Stimulated activated CD4-positive, alpha-beta T cell treated with anti-CD3 and anti-CD28 coated beads, Interleukin-4, amount 100 ng/mL, for 24 hours (primary cell): ENCODE data around the gene AFF1.

ENCODE experiments used
- DNase-seq: peaks from one replicate; pipeline ENCODE4 v3.0.0-alpha.2; 2020

AFF1 gene

DNA sequence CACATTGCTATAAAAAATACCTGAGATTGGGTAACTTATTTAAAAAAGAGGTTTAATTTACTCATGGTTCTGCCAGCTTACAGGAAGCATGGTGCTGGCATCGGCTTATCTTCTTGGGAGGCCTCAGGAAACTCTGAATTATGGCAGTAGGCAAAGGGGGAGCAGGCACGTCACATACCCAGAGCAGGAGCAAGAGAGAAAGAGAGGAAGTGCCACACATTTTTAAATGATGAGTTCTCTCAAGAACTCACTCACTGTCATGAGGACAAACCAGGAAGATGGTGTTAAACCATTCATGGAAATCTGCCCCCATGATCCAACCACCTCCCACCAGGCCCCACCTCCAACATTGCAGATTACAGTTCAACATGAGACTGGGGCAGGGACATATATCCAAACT, 10.0 kb upstream of the AFF1 start:
- DNase-seq, result no peak

DNA sequence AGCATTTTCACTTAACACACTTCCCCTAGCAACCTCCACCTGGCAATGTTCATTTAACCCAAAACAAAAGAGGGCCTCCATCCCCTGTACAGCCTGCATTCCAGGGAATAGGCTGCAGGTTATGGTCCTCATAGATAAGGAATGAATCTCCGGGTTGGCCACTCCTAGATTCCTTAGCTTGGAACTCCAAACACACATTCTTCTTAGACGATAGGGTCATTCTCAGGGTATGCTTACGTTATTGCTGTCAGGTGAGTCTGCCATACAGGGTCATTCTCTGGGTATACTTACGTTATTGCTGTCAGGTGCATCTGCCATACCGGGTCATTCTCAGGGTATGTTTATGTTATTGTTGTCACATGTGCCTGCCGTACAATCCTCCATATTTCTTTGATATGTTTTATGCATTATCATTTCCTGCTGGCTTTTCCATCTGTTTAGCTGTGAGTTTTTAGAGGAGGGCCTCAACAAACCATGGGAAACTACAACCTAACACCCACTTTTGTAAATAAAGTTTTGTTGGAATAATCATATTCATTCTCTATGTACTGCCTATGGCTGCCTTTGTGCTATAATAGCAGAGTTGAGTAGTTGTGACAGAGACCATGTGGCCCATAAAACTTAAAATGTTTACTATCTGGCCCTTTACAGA, 8.2 kb upstream of the AFF1 start:
- no peak for DNase-seq

DNA sequence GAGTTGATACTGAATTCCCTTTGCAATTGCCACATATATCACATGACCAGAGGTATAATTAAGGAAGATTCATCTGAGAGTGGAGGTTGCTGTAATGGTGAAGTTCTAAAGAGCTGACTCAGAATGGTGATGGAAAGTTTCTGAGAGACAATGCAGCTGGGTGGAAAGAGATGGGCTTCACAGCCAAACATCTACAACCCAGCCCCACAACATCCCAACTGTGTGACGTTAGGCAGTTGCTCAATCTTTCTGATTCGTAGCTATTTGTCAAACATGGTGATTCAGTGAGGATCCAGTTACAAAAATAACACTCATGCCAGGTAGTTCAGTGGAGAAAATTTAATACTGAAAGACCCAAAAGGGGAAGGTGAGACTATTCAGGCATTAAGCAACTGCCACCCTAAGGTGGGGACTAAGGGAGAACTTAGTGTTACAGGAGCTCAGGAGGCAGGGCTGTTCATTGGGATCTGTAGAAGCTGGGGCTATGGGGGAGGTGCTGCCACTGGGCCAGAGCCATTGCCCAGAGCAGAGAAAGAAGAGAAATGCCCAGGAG, 6.9 kb upstream of the AFF1 start:
- DNase-seq, result peak; percentile 15

DNA sequence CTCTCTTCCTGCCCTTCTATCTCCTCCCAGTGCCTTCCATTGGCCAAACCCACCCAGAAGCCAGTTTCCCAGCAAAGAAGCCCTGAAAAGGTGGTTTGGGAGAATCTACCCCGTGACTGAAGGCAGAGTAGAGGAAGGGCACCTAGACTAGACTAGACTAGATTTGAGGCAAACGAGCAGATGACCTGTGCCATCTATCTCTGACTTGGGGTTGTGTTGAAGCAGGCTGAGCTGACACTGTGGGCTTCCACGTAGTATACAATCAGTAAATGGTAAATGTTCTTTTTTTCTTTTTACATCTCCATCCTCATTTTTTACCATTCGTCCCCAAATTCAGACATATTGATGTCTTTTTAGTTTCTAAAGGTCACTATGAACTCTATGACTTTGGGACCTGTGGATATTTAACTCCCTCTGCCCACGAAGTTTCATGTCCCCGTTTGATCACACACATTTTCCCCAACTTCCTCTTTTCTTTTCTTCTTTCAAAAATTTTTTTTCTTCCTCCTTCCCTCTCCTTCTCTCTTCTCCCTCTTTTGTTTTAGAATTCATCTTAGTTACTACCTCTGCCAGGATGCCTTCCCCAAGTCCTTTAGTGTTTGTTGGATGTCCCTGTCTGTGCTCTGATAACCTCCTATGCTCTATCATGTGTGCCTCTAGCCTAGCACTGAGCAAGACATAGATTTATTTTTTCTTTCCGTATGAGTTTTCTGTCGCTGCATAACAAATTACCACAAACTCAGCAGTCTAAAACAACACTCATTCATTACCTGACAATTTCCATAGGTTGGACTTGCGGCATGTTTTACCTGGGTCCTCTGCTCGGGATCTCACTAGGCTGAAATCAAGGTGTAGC, 6.2 kb upstream of the AFF1 start:
- DNase-seq, result no peak

DNA sequence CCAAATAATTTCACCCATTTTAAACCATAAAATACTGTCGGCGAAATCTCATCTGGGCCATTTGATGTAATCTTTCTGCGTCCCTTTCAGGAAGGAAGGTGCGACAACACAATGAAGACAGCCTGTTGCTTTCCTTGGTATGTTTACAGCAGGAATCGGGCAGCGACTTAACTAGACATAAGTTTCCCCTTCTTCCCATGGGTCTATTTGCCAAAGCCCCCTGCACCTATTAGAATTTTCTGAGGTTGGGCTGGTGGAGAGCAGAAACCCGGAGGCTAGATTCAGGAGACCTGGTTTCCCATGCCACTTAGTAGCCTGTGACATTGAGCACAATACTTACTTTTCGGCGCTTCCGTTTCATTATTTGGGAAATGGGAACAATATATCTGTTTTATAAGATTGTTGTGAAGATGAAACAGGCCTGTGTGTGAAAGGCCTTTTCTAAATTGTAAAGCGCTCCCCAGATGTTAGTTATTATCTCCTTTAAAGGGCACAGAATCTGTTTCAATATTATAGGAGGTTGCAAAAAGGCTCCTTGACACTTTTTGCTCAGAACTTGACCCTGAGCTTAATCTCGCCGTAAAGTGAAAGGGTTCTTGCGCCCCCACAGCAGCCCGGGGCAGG, 552 bp upstream of the AFF1 start:
- no peak for DNase-seq

DNA sequence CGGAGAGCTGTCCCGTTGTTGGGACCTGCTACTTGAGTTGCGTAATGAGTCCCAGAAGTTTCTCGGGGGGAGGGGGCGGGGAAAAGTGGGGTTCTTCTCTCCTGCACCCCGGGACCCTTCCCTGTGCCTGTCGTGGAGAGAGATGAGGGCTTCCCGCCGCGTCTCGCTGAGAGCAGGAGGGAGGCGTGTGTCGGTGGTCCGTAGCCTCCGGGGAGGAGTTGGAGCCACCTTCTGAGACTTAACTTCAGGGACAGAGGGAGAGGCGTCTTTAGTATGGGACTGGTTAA, 698 bp downstream of the AFF1 start:
- no peak for DNase-seq

DNA sequence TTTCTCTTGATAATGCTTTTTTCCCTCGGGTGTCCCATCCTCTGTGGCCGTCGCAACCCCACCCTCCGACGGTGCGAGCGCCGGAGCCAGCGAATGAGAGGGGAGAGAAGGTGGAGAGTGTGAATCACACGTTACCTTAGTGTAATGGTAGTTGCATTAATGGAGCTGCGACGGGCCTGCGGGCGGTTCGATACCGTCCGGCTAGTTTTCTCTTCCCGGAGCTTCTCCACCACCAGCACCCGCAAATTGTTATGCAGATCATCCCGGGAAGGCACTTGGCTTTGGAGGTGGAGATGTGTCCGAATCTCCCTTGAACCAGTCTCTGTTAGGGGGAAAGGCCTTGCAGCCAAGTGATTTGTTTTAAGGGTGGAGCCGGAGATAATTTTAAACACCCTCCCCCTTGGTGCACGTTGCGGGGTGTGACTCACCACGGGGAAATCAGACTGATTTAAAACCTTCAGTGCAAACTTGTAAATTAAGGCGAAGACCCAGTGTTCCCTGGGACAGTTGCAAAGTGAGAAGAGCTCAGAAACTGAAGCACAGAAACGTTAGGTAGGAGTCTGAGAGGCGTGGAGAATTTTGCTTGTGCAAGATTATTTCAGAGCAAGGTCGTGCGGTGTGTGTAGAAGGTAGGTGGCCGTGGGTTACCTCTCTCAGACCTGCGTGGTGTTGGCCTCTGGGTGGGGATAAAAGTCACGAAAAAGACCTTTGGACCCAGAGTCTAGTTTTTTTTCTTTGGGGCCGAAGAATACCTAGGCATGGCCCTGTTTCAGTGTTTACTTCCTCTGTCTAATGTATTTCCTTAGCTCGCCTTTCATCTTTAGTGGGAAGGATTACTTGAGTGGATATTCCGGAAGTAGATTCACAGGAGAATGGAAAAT, 1.3 kb downstream of the AFF1 start:
- peak; percentile 82 for DNase-seq

DNA sequence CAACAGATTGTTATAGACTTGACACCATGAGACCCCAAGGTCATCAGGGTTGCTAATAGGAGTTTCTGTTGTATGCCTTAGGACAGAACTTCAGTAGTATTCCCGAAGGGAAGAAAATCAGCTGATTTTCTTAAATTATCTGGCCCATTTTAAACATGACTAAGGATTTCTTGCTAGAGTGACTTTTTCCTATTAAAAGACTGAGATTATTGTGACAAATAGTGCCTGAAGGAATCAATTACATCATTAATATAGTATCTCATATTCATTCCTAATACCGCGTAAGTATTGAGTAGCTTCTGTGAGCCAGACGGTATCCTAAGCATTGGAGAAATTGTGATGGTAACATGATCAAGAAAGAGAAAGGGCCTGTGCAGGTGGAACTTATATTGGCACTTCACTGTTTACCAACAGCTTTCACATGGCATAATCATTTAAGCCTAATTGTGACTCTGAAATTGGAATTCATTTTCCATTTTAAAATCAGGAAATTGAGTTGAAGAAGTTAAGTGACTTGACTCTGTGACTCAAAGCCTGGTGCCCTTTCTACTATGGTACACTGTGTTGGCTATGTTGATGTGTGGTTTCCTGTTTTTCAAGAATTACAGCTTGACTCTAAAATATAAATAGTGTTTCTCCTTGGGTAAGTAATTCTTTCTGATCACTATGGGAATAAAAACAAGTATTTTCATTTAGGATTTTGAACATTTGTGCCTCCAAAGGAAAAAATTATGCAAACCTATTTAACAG, 4.1 kb downstream of the AFF1 start:
- DNase-seq, result no peak

DNA sequence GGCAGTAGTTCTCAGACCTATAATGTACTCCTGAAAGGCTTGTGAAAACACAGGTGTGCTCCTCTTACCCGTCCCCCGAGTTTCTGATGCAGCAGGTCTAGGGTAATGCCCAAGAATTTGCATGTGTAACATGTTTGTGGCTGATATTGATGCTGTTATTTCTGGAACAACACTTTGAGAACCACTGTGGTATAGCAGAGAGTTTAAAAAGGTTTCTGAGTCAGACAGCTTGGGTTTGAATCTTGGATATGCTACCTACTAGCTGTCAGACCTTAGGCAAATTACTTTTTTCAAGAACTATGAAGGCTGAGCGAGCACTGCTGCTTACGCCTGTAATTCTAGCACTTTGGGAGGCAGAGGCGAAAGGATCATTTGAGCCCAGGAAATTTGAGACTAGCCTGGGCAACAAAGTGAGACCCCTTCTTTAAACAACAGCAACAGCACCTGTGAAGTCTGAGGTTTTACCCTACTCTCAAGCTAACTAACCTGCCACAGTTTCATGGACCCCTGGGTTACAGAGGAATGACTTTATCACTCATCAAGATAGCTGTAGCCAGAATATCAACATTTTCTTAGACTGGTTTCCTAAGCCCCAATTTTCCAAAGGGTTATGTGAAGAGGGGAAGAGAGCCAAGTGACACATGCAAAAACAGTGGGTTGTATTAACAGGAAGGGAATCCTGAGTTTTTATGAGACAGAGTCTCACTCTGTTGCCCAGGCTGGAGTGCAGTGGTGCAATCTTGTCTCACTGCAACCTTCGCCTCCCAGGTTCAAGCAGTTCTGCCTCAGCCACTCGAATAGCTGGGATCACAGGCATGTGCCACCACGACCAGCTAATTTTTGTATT, 5.1 kb downstream of the AFF1 start:
- DNase-seq, result peak; percentile 37

DNA sequence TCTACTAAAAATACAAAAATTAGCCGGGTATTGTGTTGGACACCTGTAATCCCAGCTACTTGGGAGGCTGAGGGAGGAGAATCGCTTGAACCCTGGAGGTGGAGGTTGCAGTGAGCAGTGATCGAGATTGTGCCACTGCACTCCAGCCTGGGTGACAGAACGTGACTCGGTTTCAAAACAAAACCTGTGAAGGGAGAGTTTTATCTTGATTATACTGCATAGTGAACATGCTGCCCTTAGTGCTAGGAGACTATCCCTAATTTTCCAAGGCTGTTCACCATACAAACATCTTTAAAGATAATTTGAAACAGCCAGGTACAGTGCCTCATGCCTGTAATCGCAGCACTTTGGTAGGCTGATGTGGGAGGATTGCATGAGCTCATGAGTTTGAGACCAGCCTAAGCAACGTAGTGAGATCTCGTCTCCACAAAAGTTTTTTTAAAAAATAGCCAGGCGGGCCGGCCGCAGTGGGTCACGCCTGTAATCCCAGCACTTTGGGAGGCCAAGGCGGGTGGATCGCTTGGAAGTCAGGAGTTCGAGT, 6.2 kb downstream of the AFF1 start:
- DNase-seq, result no peak

DNA sequence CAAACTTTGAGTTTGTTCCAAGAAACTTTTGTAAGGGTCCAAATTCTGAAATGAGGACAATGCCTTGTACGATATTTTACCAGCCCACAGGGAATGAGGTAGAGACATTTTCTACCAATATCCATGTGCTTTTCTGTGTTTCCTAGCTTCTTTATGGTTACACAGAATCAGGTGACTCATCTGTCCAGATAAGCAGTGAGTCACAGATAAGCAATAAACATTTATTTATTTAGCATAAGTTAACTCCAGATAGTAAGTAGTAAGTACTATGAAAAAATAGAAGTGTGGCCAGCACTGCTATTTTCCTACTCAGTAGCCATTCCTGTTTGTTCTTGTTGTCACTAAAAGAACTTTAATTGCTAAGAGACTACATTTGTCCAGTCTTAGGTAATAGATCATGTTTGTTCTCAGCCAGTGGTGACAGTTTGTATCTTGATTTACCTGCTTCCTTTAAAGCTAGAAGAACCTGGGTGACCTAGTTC, 7.4 kb downstream of the AFF1 start:
- DNase-seq, result no peak

DNA sequence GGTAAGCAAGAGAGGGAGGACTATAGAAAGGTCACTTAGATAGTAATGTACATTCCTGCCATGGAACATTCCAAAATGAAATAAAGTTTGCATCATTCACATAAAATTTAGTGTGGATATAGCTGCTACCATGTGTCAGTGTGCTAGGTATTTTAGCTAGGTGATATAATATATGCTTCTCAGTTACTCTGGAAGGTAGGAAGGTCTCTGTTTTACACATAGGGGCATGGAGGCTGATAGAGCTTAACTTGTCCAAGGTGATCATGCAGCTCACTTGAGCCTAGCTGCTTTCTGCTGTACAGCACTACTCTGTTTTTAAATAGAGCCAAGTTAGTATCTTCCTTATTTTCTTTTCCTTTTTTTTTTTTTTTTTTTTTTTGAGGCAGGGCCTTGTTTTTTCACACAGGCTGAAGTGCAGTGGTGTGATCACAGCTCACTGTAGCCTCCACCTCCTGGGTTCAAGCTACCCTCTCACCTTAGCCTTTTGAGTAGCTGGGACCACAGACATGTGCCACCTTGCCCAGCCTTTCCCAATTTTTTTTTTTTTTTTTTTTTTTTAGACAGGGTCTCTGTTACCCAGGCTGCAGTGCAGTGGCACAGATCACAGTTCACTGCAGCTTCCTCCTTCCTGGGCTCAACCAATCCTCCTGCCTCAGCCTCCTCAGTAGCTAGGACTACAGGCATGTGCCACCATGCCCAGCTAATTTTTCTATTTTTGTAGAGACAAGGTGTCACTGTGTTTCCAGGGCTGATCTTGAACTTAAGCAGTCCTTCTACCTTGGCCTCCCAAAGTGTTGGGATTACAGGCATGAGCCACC, 10.4 kb downstream of the AFF1 start:
- DNase-seq, result no peak

DNA sequence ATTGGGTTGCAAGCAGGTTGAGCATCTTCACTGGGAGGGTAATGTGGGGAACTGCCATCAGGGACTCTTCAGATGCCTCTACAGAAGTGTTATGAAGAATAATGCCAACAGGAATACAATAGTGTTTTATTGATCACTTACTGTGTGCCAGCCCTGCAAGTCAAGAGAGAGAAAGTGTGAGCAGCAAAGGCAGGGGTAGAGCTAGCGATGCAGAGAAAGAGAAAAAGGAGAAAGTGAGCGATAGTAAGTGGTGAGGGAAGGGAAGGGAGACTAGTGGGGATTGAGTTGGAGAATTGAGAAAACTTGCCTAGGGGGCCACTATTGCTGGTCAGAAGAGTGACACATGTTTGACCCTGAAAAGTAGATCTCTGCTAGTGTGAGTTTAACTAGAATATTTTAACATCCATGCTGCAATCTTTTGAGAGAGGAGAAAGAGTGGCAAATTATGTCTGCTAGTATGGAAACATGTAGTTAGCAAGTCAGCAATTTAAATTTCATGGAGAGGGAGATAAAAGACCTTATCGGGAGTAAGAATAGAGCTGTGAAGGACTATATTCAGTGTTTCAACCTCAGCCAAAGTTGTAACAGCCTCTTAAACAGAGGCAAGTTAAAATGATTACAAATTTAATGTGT, 12.2 kb downstream of the AFF1 start:
- DNase-seq, result no peak

DNA sequence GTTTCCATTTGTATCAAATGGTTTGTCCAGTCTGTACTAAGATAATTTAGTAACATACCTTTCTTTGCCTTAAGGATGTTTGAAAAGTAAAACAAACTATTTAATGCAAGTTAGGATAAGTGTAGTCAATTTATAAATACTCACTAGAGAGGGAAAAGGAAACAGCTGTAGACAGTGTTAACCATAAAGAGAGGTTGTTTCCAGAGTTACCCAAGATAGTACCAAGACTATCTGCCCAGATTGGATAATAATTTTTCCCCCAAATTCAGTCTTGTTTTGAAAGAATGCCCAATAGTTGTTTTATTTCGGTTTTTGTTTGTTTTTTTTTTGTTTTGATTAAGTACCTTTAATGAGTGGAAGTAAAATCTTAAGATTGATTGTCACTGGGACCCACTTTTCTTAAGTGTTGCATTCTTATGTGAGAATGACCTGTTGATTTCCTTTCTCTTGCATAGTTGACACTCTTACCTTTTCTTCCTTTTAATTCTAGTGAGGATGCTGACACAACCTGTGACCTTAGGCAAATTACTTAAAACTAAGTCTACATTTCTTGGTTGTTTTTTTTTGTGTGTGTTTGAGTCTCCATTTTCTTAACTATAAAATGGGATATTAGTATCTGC, 12.8 kb downstream of the AFF1 start:
- no peak for DNase-seq

DNA sequence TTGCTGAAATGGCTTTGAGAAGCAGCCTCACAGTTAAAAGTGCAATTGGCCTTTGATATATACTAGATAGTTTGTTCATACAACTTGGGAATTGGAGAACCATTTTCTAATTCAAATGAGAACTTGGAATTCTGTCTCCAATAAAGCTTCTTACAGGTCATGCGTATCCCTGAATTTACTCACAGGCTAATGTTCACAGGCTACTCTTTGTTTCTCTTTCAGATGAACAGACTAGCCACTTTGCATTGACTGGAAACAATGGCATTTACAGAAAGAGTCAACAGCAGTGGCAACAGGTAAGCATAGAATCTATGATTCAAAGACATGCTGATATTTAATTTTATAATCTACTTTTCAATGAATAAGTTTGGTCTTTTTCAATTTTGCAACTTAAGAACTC, 13.5 kb downstream of the AFF1 start:
- no peak for DNase-seq

DNA sequence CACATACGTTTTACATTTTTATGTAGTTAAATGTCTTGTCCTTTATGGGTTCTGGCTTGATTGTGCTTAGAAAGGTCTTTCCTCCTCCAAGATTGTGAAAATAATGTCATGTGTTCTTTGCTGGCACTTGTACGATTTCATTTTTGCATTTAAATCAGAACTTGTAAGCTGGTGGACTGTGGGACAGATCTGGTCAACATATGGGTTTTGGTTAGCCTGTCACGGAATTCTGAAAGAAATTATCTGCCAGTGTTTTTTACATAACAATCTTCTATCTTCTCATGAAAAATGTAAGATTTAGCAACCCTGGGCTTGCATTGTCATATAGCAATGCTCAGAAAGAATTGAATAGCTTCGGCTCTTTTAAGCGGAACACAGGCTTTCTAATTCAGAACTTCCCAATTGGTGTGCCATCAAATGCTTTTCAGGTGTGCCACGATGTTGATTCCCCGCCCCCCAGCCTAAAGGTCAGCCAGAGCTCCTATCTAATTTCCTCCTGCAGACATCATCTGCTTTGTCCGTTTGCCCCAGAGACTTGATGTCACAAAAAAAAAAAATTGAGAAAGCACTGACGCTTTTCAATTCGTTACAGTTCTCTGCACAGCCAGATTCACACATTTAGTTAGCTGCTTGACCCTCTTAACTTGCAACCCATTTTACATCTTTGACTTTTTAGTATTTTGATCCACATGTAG, 16.2 kb downstream of the AFF1 start:
- no peak for DNase-seq

DNA sequence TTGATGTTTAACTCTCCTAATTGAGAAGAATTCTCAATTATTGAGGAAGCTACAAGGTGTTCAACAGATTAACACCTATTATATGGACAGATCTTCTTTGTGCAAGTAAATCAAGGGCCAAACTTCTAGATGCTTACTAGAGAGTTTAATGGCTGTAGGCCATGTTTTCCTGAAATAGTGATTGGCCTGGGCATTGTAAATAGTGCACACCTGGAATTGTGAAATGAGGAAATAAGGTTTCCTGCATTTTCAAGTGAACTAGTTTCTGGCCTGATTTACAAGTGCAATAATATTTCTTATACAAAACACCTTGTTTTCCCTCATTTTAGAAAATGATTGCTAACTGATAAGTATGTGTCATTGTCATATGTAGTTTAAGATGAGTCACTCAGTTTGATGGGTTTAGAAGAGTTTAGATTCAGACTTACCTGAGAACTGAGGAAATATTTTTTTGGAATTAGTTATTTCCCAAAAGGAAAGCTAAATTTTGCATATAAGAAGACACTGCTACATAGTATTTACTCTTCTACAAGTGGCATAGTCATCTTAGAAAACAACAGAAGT, 21.2 kb downstream of the AFF1 start:
- no peak for DNase-seq

DNA sequence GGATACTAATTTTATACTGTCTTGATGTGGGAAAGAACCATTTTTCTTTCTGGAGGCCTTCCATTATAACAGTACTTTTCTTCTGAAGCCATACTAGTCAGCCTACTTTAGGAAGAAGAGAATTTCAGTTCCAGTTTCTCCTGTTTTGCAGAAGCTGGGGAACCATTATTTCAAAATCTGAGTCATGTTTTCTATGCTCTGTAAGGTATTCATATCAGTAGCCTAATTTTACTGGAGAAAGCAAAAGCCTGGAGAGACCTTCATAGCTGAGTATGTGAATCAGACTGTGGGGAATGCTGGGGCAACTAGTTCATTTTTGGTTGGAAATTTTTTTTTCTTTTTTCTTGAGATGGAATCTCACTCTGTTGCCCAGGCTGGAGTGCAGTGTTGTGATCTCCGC, 22.4 kb downstream of the AFF1 start:
- DNase-seq, result no peak
